GM10847 (cell line): Measurements from ENCODE around the gene MBTD1.

Experiments used
- POLR2A ChIP-seq: IDR thresholded peaks from 2 replicates; pipeline ENCODE4 v1.6.1; 2011; ENCODE audit not compliant: insufficient read length; ENCODE audit errors: extremely low read depth

MBTD1 gene

GRCh38 chr17:51224402-51225262 is 35.2 kb downstream of the MBTD1 start:
- TF ChIP-seq POLR2A = no peak

- no peak for TF ChIP-seq POLR2A
Observed at GRCh38 chr17:51221322-51221721, 38.5 kb downstream of the MBTD1 start.

GRCh38 chr17:51217946-51218345 is 41.9 kb downstream of the MBTD1 start:
- TF ChIP-seq POLR2A = no peak

- no peak for TF ChIP-seq POLR2A
Observed at GRCh38 chr17:51214920-51215319, 44.9 kb downstream of the MBTD1 start.

GRCh38 chr17:51203838-51204237 is 56.0 kb downstream of the MBTD1 start:
- TF ChIP-seq POLR2A = no peak

- no peak for TF ChIP-seq POLR2A
Observed at GRCh38 chr17:51200846-51201245, 59.0 kb downstream of the MBTD1 start.

- no peak for TF ChIP-seq POLR2A
Observed at GRCh38 chr17:51200295-51200694, 59.6 kb downstream of the MBTD1 start.

GRCh38 chr17:51197754-51198153 is 62.1 kb downstream of the MBTD1 start:
- TF ChIP-seq POLR2A = no peak

- TF ChIP-seq POLR2A = no peak
Observed at GRCh38 chr17:51191895-51192294, 68.0 kb downstream of the MBTD1 start.

- TF ChIP-seq POLR2A = no peak
Observed at GRCh38 chr17:51189628-51190027, 70.2 kb downstream of the MBTD1 start.

- no peak for TF ChIP-seq POLR2A
Observed at GRCh38 chr17:51189162-51189561, 70.7 kb downstream of the MBTD1 start.

GRCh38 chr17:51188271-51188833 is 71.5 kb downstream of the MBTD1 start:
- TF ChIP-seq POLR2A = no peak

GRCh38 chr17:51185763-51186332 is 74.0 kb downstream of the MBTD1 start:
- TF ChIP-seq POLR2A = no peak

- no peak for TF ChIP-seq POLR2A
Observed at GRCh38 chr17:51184124-51184523, 75.7 kb downstream of the MBTD1 start.

GRCh38 chr17:51180486-51180885 is 79.4 kb downstream of the MBTD1 start:
- no peak for TF ChIP-seq POLR2A

GRCh38 chr17:51170736-51171135 is 89.1 kb downstream of the MBTD1 start:
- TF ChIP-seq POLR2A = no peak
